Fibroblast of mammary gland (primary cell): ENCODE data around the gene ZC3HAV1.
A peak's percentile ranks its signal among the peaks of the same experiment; 100 is the strongest.
"Not testable (repeated sequence)": the region's sequence is repeated elsewhere in the genome, so short reads cannot be mapped to it uniquely, and the experiment has no call there.

ENCODE experiments used
- DNase-seq: peaks from one replicate; pipeline ENCODE4 v3.0.0-alpha.2; 2010; ENCODE audit warnings: low read depth
- H3K4me3 ChIP-seq: 2 replicates; pipeline ENCODE4 v1.5.1; 2011; ENCODE audit warnings: low read depth, mild to moderate bottlenecking, low read length, moderate library complexity; ENCODE audit not compliant: control insufficient read depth
- TF ChIP-seq, protein P1 (sequence below): conservative IDR thresholded peaks from 2 replicates; pipeline ENCODE4 v1.5.1; 2011; ENCODE audit warnings: low read depth, low read length, inconsistent platforms; ENCODE audit not compliant: control insufficient read depth, insufficient read depth

The ZC3HAV1 gene

DNA sequence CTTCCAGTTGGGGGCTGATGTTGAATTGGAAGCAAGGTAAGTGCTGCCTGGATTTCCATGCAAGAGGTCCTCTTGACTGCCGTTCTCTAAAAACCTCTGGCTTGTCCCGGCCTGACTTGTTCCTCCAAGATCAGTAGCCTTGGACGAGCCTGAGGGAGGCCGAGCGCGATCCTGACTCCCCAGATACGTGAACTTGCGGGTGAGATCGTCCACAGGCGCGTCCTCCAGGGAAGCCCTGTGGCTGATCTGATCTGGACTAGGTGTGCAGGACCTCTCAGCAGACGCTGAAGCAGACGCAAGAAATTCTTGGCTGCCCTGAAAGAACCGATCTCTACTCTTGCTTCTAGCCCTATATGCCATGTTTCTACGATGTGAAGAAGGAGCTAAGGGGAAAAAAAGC is 29.7 kb downstream of the ZC3HAV1 start:
- no peak for DNase-seq
- H3K4me3 ChIP-seq: no peak overlapping the region
- TF ChIP-seq, protein P1, sequence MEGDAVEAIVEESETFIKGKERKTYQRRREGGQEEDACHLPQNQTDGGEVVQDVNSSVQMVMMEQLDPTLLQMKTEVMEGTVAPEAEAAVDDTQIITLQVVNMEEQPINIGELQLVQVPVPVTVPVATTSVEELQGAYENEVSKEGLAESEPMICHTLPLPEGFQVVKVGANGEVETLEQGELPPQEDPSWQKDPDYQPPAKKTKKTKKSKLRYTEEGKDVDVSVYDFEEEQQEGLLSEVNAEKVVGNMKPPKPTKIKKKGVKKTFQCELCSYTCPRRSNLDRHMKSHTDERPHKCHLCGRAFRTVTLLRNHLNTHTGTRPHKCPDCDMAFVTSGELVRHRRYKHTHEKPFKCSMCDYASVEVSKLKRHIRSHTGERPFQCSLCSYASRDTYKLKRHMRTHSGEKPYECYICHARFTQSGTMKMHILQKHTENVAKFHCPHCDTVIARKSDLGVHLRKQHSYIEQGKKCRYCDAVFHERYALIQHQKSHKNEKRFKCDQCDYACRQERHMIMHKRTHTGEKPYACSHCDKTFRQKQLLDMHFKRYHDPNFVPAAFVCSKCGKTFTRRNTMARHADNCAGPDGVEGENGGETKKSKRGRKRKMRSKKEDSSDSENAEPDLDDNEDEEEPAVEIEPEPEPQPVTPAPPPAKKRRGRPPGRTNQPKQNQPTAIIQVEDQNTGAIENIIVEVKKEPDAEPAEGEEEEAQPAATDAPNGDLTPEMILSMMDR: no peak

DNA sequence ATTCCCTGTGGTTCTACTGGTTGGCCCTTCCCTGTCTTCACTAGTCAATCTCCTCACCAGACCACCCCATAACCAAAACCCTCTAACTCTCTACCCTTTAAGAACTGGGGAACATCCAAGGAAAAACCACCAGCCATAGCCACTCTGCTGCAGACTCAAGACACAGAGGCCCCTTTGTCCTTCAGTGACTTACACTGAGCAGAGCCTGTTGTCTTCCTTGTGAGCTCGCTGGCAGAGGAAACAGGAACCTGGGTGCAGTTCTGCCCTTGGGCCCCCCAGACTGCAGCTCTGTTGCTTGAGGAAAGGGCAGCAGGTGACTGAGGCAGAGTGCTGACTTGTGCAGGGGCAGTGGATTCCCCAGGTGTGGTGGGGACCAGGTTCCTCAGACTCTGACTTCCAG is 30.6 kb downstream of the ZC3HAV1 start:
- no peak overlapping the region for H3K4me3 ChIP-seq
- TF ChIP-seq, protein P1: no peak
- no peak for DNase-seq

DNA sequence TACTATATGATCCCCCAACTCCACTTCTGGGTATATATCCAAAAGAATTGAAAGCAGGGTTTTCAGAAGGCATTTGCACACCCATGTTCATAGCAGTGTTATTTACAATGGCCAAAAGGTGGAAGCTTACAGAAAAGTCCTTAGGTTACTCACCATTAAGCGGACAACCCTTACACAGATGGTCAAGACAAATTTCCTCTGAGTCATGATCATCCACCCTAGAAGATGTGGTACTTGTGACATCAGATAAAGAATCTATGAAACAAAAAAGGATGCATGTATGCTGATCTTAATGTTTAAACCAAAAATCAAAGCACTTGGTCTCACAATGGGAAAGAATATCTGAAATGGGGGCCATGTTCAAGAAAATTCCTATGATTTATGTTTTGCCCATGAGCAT is 31.1 kb downstream of the ZC3HAV1 start:
- TF ChIP-seq, protein P1: no peak
- H3K4me3 ChIP-seq: no peak overlapping the region
- peak; percentile 74 for DNase-seq

DNA sequence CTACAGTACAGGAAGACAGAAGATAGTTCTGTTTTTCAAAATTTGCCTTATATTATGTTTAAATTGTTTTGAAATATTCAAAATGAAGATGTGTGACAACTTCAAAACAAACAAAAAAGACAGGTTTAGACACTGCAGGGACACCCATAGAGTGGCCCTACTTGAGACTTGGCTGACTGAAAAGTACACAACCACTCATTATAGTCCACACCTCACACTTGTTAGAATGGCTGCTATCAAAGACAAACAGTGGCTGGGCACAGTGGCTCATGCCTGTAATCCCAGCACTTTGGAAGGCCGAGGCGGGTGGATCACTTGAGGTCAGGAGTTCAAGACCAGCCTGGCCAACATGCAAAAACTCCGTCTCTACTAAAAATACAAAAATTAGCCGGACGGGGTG is 31.8 kb downstream of the ZC3HAV1 start:
- not testable (repeated sequence) for DNase-seq, H3K4me3 ChIP-seq

DNA sequence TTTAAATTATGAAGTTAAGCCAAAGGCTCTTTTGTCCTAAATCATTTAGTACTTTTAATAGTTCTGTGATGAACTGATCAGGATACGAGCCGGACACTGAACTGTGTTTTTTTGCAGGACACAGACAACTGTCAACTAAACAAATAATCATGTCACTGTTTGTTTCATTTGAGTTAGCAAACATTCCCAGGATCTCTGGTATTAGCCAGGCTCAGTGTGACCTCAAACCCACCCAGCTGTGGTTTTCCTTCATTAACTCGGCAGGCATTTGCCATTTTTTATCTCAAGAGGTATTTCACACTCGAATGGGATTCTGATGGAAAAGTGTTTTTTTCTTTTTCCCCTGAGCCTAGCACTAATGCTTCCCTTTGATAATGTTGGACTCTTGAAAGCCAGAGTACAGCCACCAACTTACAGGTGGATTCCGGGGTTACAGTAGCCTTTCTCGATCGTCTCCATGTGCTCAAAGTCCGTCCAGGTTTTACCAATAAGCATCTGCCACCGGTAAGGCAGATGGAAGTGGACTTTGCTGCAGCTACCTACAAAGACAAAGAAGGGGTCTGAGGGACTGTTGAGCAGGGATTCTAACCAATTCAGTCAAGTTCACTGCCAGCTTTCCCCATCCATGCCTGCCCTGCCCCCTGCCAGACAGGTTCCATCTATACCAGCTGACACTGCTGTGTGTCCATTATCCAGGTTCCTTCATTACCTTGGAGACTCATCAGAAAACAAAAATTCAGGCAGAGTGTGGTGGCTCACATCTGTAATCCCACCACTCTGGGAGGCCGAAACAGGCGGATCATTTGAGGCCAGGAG is 33.4 kb downstream of the ZC3HAV1 start:
- H3K4me3 ChIP-seq: no peak overlapping the region
- TF ChIP-seq, protein P1: no peak
- DNase-seq: no peak

DNA sequence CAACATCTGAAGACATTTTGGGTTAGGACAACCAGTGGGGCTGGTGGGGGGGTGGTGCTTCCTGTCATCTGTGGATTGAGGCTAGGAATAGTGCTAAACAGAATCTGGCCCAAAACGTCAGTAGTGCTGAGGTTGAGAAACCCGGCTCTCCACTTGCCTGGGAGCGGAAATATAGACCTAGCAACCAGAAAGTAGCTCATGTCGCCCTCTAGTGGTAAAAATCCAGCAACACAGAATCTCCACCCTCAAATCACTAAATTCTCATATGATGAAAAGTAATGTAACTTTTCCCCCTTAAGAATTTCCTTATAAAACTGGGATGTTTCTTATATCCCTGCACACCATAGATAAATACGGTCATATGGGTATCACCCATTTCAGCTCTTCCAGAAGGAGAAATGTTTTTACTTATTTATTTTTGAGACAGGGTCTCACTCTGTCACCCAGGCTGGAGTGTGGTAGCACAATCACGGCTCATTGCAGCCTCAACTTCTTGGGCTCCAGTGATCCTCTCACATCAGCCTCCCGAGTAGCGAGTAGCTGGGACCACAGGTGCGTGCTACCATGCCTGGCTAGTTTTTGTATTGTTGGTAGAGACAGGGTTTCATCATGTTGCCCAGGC is 34.4 kb downstream of the ZC3HAV1 start:
- DNase-seq: peak; percentile 83
- no peak overlapping the region for H3K4me3 ChIP-seq
- TF ChIP-seq, protein P1: peak; percentile 75

DNA sequence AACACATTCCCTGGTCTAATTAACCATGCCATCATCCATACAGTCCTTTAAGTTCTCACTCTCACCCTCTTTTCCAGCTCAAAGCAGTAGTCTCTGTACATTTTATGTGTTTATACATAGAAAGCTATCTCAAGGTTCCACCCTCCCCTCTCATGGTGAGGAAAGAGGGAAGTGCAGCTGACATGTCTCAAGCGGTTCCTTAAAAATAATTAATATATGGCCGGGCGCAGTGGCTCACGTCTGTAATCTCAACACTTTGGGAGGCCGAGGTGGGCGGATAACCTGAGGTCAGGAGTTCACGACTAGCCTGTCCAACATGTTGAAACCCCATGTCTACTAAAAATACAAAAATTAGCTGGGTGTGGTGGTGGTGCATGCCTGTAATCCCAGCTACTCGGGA is 36.7 kb downstream of the ZC3HAV1 start:
- no peak for DNase-seq
- no peak overlapping the region for H3K4me3 ChIP-seq
- TF ChIP-seq, protein P1: no peak
